Retinal pigment epithelial cell (primary cell): ENCODE measurements around the gene FGF22.

Source experiments
- DNase-seq: peaks from one replicate; pipeline ENCODE4 v3.0.0-alpha.2; 2010; ENCODE audit warnings: low read depth
- H3K4me3 ChIP-seq: 2 replicates; pipeline ENCODE4 v1.5.1; 2011; ENCODE audit warnings: mild to moderate bottlenecking, low read length, control low read depth, moderate library complexity
- CTCF ChIP-seq: conservative IDR thresholded peaks from 2 replicates; pipeline ENCODE4 v1.5.1; 2011; ENCODE audit warnings: low read depth, low read length, control low read depth, inconsistent platforms

The FGF22 gene

GRCh38 chr19:616062-616700 lies 23.5 kb upstream of the FGF22 start:
- no peak for TF ChIP-seq CTCF
- no peak overlapping the region for H3K4me3 ChIP-seq
- no peak for DNase-seq

GRCh38 chr19:616747-617526 lies 22.7 kb upstream of the FGF22 start:
- TF ChIP-seq CTCF = no peak

GRCh38 chr19:617551-618246 lies 22.0 kb upstream of the FGF22 start:
- TF ChIP-seq CTCF = no peak
- no peak for DNase-seq
- no peak overlapping the region for H3K4me3 ChIP-seq

More at GRCh38 chr19:616747-617526, 22.7 kb upstream of the FGF22 start:
- no peak overlapping the region for H3K4me3 ChIP-seq
- DNase-seq = no peak

- TF ChIP-seq CTCF = no peak
- no peak for DNase-seq
- H3K4me3 ChIP-seq = no peak overlapping the region
Measured at GRCh38 chr19:618247-618619, 21.4 kb upstream of the FGF22 start.

- no peak for TF ChIP-seq CTCF
- no peak for DNase-seq
- no peak overlapping the region for H3K4me3 ChIP-seq
Measured at GRCh38 chr19:618674-619285, 20.9 kb upstream of the FGF22 start.

- H3K4me3 ChIP-seq = no peak overlapping the region
- TF ChIP-seq CTCF = no peak
- DNase-seq = no peak
Measured at GRCh38 chr19:619286-620002, 20.2 kb upstream of the FGF22 start.
